HG03280 (cell line): ENCODE data around the gene SYT14.

ENCODE experiments used
- ATAC-seq: cut with Tn5 transposase; IDR thresholded peaks from one replicate; pipeline ENCODE4 v1.9.1; 2021; ENCODE audit warnings: mild to moderate bottlenecking, moderate library complexity; ENCODE audit not compliant: unreplicated experiment

Gene SYT14

GRCh38 chr1:210198840-210199239, 260.8 kb downstream of the SYT14 start:
- no peak for ATAC-seq

GRCh38 chr1:210200124-210200736, 262.2 kb downstream of the SYT14 start:
- ATAC-seq: no peak

GRCh38 chr1:210201681-210202080, 263.7 kb downstream of the SYT14 start:
- no peak for ATAC-seq

- ATAC-seq: no peak
Observed at GRCh38 chr1:210207597-210208450, 269.8 kb downstream of the SYT14 start.

GRCh38 chr1:210213335-210213734, 275.3 kb downstream of the SYT14 start:
- no peak for ATAC-seq

GRCh38 chr1:210214573-210215409, 276.8 kb downstream of the SYT14 start:
- no peak for ATAC-seq

GRCh38 chr1:210217482-210217881, 279.5 kb downstream of the SYT14 start:
- ATAC-seq: no peak

- ATAC-seq: no peak
Observed at GRCh38 chr1:210218047-210218446, 280.0 kb downstream of the SYT14 start.
